Measurements from ENCODE around the gene PDE9A. TPM values are rescaled to one million over a fixed set of nuclear protein-coding genes. Genes with fewer than 3 reads are reported as not detected.

Gene PDE9A
- total and polyA plus RNA-seq, 9 donors = 3.9 to 11.3 (median 6.9) TPM

- WGBS, 3 donors = 74 to 81% (median 74%) methylated on average over 7 of the region's 7 CpGs
- TF ChIP-seq EP300 (IDR thresholded peaks at IDR 0.05) (no peak), CTCF (IDR thresholded peaks at IDR 0.05) (no peak), POLR2A (IDR thresholded peaks at IDR 0.05) (no peak)
- no peak overlapping the region for H3K4me3 ChIP-seq
- no peaks in the 10 kb centered on the region for H3K9me3 ChIP-seq
- H3K36me3 ChIP-seq = no peaks in the 10 kb centered on the region
- H3K27ac ChIP-seq = no peak overlapping the region
- H3K27me3 ChIP-seq = no peaks in the 10 kb centered on the region
- no peaks in the 10 kb centered on the region for H3K4me1 ChIP-seq (ENCODE audit: insufficient read depth)
- no peak for DNase-seq
- intact Hi-C loops (cut with DNase I) = no loop called here
Observed at GRCh38 chr21:42793774-42794173, 140.4 kb downstream of the PDE9A start.

- 50 to 59% (median 52%) methylated on average over 6 of the region's 6 CpGs for WGBS, 3 donors
- H3K4me3 ChIP-seq = no peak overlapping the region
- no peaks in the 10 kb centered on the region for H3K4me1 ChIP-seq (ENCODE audit: insufficient read depth)
- no peaks in the 10 kb centered on the region for H3K27me3 ChIP-seq
- intact Hi-C loops (cut with DNase I) = no loop called here
- TF ChIP-seq POLR2A (IDR thresholded peaks at IDR 0.05) (no peak), EP300 (IDR thresholded peaks at IDR 0.05) (no peak), CTCF (IDR thresholded peaks at IDR 0.05) (no peak)
- no peaks in the 10 kb centered on the region for H3K9me3 ChIP-seq
- no peaks in the 10 kb centered on the region for H3K36me3 ChIP-seq
- no peak for DNase-seq
- no peak overlapping the region for H3K27ac ChIP-seq
Observed at GRCh38 chr21:42794551-42794950, 141.1 kb downstream of the PDE9A start.

GRCh38 chr21:42796327-42797062 is 143.1 kb downstream of the PDE9A start:
- H3K4me3 ChIP-seq = no peak overlapping the region
- TF ChIP-seq POLR2A (IDR thresholded peaks at IDR 0.05) = no peak
- no peak for TF ChIP-seq EP300 (IDR thresholded peaks at IDR 0.05)
- no peak for TF ChIP-seq CTCF (IDR thresholded peaks at IDR 0.05)
- H3K4me1 ChIP-seq (ENCODE audit: insufficient read depth) = no peaks in the 10 kb centered on the region
- H3K36me3 ChIP-seq = no peaks in the 10 kb centered on the region
- intact Hi-C loops (cut with DNase I) = no loop called here
- no peak overlapping the region for H3K27ac ChIP-seq
- no peak for DNase-seq
- no peaks in the 10 kb centered on the region for H3K27me3 ChIP-seq
- no peaks in the 10 kb centered on the region for H3K9me3 ChIP-seq
- 42 to 54% (median 51%) methylated on average over 13 of the region's 13 CpGs for WGBS, 3 donors

- Histone ChIP-seq H3K4me1 (ENCODE audit: insufficient read depth) (no peaks in the 10 kb centered on the region), H3K27ac (no peak overlapping the region), H3K4me3 (no peak overlapping the region), H3K9me3 (no peaks in the 10 kb centered on the region), H3K36me3 (no peaks in the 10 kb centered on the region), H3K27me3 (no peaks in the 10 kb centered on the region)
- TF ChIP-seq CTCF (IDR thresholded peaks at IDR 0.05) = no peak
- no peak for TF ChIP-seq EP300 (IDR thresholded peaks at IDR 0.05)
- no peak for TF ChIP-seq POLR2A (IDR thresholded peaks at IDR 0.05)
- DNase-seq = no peak
- 79 to 83% (median 81%) methylated on average over 7 of the region's 7 CpGs for WGBS, 3 donors
- intact Hi-C loops (cut with DNase I) = no loop called here
Observed at GRCh38 chr21:42797522-42797921, 144.1 kb downstream of the PDE9A start.
